ENCODE measurements around the gene ANKRD34A.
"Not testable (repeated sequence)": the region's sequence is repeated elsewhere in the genome, so short reads cannot be mapped to it uniquely, and the experiment has no call there.

Gene ANKRD34A

GRCh38 chr1:145942405-145942804 is 22.0 kb downstream of the ANKRD34A start:
- DNase-seq, result no peak

- DNase-seq, result no peak
Observed at GRCh38 chr1:145937436-145937835, 26.9 kb downstream of the ANKRD34A start.

- DNase-seq, result no peak
Observed at GRCh38 chr1:145936247-145936646, 28.1 kb downstream of the ANKRD34A start.

GRCh38 chr1:145935708-145936107 is 28.7 kb downstream of the ANKRD34A start:
- no peak for DNase-seq

- not testable (repeated sequence) for DNase-seq
Observed at GRCh38 chr1:145932522-145933009, 31.8 kb downstream of the ANKRD34A start.

GRCh38 chr1:145927916-145928643 is 36.3 kb downstream of the ANKRD34A start:
- DNase-seq, result no peak

- peak; percentile 98 for DNase-seq
Observed at GRCh38 chr1:145927063-145927886, 37.1 kb downstream of the ANKRD34A start, which contains the start of gene RBM8A. RBM8A (minus strand) TSS chr1:145927484; CDS start chr1:145927426, 58 bp downstream.

- no peak for DNase-seq
Observed at GRCh38 chr1:145926686-145927062, 37.7 kb downstream of the ANKRD34A start.

- DNase-seq, result no peak
Observed at GRCh38 chr1:145922266-145922665, 42.1 kb downstream of the ANKRD34A start.

- DNase-seq, result not testable (repeated sequence)
Observed at GRCh38 chr1:145920297-145920696, 44.1 kb downstream of the ANKRD34A start.

GRCh38 chr1:145918992-145919939 is 45.1 kb downstream of the ANKRD34A start:
- no peak for DNase-seq

GRCh38 chr1:145918144-145918991 is 46.0 kb downstream of the ANKRD34A start, which contains the start of gene PEX11B:
PEX11B (minus strand) TSS chr1:145918717; CDS start chr1:145918688, 29 bp downstream.
- peak; percentile 57 for DNase-seq

- DNase-seq, result no peak
Observed at GRCh38 chr1:145917595-145917994, 46.8 kb downstream of the ANKRD34A start.

- no peak for DNase-seq
Observed at GRCh38 chr1:145916745-145917144, 47.6 kb downstream of the ANKRD34A start.

GRCh38 chr1:145912128-145912641 is 52.2 kb downstream of the ANKRD34A start:
- DNase-seq, result no peak

Measured in NCI-H2029 treated with DMSO at 0.1 percent for 48 hours (cell line).